Mucosa of rectum (tissue), 2 donors: ENCODE data around the gene ZMYM1.
"Not testable (repeated sequence)": the region's sequence is repeated elsewhere in the genome, so short reads cannot be mapped to it uniquely, and the experiment has no call there.

Source experiments
- H3K27ac ChIP-seq, 2 donors: one replicate each; pipeline ENCODE4 v1.7.0; 2013; ENCODE audit warnings: inconsistent platforms in 2 of 2, low read depth in 2 of 2, low read length in 2 of 2
- H3K27me3 ChIP-seq, 2 donors: one replicate each; pipeline ENCODE4 v1.7.0; 2013; ENCODE audit warnings: low read length in 2 of 2; ENCODE audit not compliant: control insufficient read depth in 2 of 2, insufficient read depth in 2 of 2
- H3K36me3 ChIP-seq, 2 donors: one replicate each; pipeline ENCODE4 v1.7.0; 2013; ENCODE audit warnings: low read length in 2 of 2; ENCODE audit not compliant: control insufficient read depth in 2 of 2, insufficient read depth in 2 of 2
- H3K4me1 ChIP-seq, 2 donors: one replicate each; pipeline ENCODE4 v1.7.0; 2013; ENCODE audit warnings: low read length in 2 of 2, mild to moderate bottlenecking in 1 of 2; ENCODE audit not compliant: control insufficient read depth in 2 of 2, insufficient read depth in 2 of 2
- H3K4me3 ChIP-seq, 2 donors: one replicate each; pipeline ENCODE4 v1.7.0; 2013; ENCODE audit warnings: low read length in 2 of 2
- H3K9ac ChIP-seq, 2 donors: one replicate each; pipeline ENCODE4 v1.7.0; 2013; ENCODE audit warnings: low read length in 2 of 2, low read depth in 1 of 2, mild to moderate bottlenecking in 1 of 2
- H3K9me3 ChIP-seq, 2 donors: one replicate each; pipeline ENCODE4 v1.7.0; 2013; ENCODE audit warnings: low read length in 2 of 2; ENCODE audit not compliant: control insufficient read depth in 2 of 2
- donor health status: healthy.
- donor health status: Normal muscosa, but diverticular disease.

ZMYM1 gene

DNA sequence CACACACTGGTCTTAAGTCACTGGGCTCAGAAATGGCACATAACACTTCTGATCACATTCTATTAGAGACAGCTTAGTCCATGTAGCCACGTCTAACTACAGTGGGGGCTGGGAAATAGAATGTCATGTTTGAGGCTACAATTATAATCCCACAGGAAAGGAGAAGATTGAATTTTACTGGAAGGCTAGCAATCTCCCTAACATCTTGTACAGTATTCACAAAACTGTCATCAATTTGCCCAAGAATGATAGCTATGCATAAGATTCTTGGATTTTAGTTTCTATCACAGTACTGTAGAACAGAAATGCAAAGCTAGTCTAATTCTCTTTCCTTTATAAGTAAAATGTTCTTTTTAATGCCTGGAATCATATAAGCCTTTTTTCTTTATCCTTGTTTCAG lies 34.8 kb upstream of the ZMYM1 start:
- no peak overlapping the region for H3K9ac ChIP-seq
- no peak overlapping the region for H3K4me3 ChIP-seq
- no peaks in the 10 kb centered on the region for H3K9me3 ChIP-seq
- no peaks in the 10 kb centered on the region for H3K27me3 ChIP-seq
- no peaks in the 10 kb centered on the region for H3K4me1 ChIP-seq
- no peaks in the 10 kb centered on the region for H3K36me3 ChIP-seq
- no peak overlapping the region for H3K27ac ChIP-seq

DNA sequence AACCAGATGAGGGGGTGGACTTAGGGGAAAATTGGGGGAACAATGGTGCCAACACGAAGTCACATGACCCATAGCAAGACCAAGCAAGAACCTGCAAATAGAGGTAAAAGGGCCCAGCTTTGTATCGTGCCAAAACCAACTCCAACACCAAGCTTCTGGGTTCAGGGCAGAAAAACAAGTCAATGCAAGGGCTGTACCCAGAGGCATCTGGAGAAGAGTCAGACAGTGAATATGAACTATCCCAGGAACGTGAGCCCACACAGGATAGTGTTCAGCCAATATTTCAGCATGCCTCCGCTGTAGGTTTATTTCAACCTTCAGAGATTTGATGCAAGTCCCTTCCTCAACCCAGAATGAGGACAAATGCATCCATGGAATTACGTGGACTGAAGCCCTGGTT lies 32.5 kb upstream of the ZMYM1 start:
- Histone ChIP-seq H3K9me3 (no peaks in the 10 kb centered on the region), H3K27me3 (no peaks in the 10 kb centered on the region), H3K9ac (no peak overlapping the region), H3K36me3 (no peaks in the 10 kb centered on the region), H3K27ac (no peak overlapping the region), H3K4me3 (no peak overlapping the region), H3K4me1 (no peaks in the 10 kb centered on the region)

DNA sequence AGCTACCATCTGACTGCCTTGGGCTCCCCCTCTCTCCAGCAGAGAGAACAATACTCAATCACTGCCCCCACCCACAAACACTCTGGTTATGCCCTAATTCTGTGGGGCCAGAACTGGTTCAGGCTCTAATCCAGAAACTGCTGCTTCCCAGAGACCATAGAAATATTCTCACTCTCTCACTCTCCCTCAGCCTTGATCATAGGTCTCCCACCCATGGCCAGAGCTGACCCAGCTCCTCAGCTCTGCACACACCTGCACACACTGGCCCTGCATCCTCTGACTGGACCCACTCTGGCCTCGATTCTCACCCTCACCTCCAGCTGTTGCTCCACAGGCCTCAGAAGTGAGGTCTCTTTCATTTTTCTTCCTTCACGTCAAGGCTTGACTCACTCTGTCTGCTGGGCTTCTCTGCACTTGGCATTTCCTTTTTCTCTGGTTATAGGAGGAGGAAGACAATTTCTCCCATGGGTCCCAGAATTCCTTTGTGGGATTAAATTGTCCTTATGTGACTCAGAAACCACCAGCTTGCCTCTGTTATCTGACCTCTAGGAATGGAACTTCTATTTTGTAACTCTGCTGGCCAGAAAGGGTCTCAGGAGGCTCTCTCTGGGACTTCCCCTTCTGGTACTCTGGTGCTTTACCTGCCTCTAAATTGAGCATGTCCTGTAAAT lies 31.9 kb upstream of the ZMYM1 start:
- H3K27me3 ChIP-seq: no peaks in the 10 kb centered on the region
- H3K4me1 ChIP-seq: no peaks in the 10 kb centered on the region
- H3K36me3 ChIP-seq: no peaks in the 10 kb centered on the region
- no peak overlapping the region for H3K4me3 ChIP-seq
- no peak overlapping the region for H3K9ac ChIP-seq
- no peaks in the 10 kb centered on the region for H3K9me3 ChIP-seq
- no peak overlapping the region for H3K27ac ChIP-seq

DNA sequence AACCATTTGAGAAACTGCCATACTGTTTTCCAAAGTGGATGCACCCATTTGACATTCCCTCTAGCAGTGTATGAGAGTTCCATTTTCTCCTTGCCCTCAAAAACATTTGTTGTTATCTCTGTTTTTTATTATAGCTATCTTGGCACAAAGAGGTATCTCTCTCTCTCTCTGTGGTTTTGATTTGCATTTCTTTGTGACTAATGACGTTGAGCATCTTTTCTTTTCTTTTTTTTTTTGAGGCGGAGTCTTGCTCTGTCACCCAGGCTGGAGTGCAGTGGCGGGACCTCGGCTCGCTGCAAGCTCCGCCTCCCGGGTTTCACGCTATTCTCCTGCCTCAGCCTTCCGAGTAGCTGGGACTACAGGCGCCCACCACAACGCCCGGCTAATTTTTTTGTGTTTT lies 30.1 kb upstream of the ZMYM1 start:
- no peaks in the 10 kb centered on the region for H3K27me3 ChIP-seq
- no peaks in the 10 kb centered on the region for H3K36me3 ChIP-seq
- no peaks in the 10 kb centered on the region for H3K9me3 ChIP-seq
- H3K4me1 ChIP-seq: no peaks in the 10 kb centered on the region
- no peak overlapping the region for H3K9ac ChIP-seq
- no peak overlapping the region for H3K27ac ChIP-seq
- no peak overlapping the region for H3K4me3 ChIP-seq

DNA sequence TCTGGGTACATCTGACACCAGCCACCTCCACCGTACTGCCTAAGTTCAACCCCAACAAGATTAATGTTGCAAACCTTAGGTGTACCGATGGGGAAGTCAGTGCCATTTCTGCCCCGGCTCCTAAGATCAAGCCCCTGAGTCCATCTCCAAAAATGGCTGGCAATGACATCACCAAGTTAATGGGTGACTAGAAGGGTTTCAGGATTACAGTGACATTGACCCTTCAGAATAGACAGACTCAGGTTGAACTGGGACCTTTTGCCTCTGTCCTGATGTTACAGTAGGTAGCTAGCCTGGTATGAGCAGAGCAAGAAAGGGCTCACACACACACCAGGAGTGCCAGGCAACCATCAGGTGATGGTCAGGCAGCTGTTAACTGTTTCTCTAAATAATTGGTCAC lies 25.8 kb upstream of the ZMYM1 start:
- Histone ChIP-seq H3K4me1 (no peaks in the 10 kb centered on the region), H3K36me3 (no peaks in the 10 kb centered on the region), H3K9me3 (no peaks in the 10 kb centered on the region)

DNA sequence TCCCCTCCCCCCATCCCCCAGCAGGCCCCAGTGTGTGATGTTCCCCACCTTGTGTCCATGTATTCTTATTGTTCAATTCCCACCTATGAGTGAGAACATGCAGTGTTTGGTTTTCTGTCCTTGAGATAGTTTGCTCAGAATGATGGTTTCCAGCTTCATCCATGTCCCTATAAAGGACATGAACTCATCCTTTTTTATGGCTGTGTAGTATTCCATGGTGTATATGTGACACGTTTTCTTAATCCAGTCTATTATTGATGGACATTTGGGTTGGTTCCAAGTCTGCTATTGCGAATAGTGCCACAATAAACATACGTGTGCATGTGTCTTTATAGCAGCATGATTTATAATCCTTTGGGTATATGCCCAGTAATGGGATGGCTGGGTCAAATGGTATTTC lies 24.9 kb upstream of the ZMYM1 start:
- H3K9ac ChIP-seq, H3K4me1 ChIP-seq, H3K9me3 ChIP-seq, H3K4me3 ChIP-seq, H3K36me3 ChIP-seq, H3K27ac ChIP-seq, H3K27me3 ChIP-seq: not testable (repeated sequence)

More for the DNA sequence above, 25.8 kb upstream of the ZMYM1 start:
- H3K27ac ChIP-seq: no peak overlapping the region
- no peak overlapping the region for H3K4me3 ChIP-seq
- no peak overlapping the region for H3K9ac ChIP-seq
- no peaks in the 10 kb centered on the region for H3K27me3 ChIP-seq

DNA sequence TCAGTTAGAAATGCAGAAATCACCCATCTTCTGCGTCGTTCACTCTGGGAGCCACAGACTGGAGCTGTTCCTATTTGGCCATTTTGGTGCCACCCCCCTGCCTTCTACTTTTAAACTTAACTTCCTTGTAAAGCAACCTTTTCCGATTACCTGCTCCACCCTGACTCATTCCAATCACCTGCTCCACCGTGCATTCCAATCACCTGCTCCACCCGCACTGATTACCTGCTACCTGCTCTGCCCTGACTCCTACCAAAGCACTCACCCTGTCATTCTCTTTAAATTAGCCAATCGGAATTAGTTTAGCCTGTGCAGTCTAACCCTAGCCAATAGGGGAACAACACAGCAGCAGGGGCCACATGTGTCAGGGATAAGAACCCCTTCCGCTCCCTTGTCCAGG lies 20.9 kb upstream of the ZMYM1 start:
- not testable (repeated sequence) for H3K4me3 ChIP-seq, H3K27ac ChIP-seq, H3K27me3 ChIP-seq

DNA sequence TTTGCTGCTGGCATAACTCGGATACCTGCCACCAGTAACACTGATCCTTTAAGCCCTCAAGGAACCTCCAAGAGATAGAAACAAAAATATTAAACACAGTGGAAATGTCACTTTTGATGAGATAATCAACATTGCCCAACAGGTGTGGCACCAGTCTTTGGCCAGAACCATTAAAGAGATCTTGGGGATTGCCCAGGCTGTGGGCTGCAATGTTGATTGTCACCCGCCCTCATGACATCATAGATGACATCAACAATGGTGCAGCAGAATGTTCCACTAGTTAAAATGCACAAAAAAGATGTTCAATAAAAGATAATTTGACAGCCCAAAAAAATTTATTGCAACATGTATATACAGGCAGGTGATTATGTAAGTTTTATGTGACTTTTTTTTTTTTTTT lies 20.2 kb upstream of the ZMYM1 start:
- no peak overlapping the region for H3K4me3 ChIP-seq
- no peak overlapping the region for H3K9ac ChIP-seq
- no peaks in the 10 kb centered on the region for H3K27me3 ChIP-seq
- H3K4me1 ChIP-seq: no peaks in the 10 kb centered on the region
- no peaks in the 10 kb centered on the region for H3K36me3 ChIP-seq
- H3K27ac ChIP-seq: no peak overlapping the region
- H3K9me3 ChIP-seq: no peaks in the 10 kb centered on the region

More for the DNA sequence above, 20.9 kb upstream of the ZMYM1 start:
- H3K9me3 ChIP-seq, H3K36me3 ChIP-seq, H3K9ac ChIP-seq, H3K4me1 ChIP-seq: not testable (repeated sequence)

DNA sequence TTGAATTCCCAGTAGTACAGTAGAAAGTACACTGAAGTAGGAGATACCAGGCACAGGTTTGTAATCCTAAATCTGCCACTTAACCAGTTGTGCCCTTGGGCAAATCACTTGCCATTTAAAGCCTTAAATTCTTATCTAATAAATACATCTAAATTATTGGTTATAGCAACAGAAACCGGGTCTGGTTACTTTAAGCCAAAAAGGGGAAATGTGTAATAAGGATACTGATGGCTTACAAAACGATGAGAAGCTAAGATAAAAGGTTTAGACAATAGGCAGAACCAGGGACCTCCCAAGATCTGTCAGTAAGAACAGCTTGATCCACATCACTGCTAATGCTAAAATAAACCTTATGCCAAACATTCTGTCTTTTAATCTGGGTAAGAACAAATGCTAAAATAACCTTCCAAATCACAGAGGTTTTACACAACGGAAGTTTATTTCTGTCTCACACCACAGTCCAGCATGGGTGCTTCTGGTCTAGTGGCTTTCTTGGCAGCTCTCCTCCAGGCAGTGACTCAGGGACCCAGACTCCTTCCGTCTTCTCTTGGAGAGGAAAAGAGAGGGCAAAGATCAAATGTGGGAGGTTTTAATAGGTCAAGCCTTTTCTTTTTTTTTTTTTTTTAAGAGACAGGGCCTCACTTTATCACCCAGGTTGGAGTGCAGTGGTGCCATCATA lies 16.5 kb upstream of the ZMYM1 start:
- Histone ChIP-seq H3K4me1 (no peaks in the 10 kb centered on the region), H3K36me3 (no peaks in the 10 kb centered on the region), H3K27me3 (no peaks in the 10 kb centered on the region), H3K9me3 (no peaks in the 10 kb centered on the region), H3K9ac (no peak overlapping the region), H3K27ac (no peak overlapping the region), H3K4me3 (no peak overlapping the region)

DNA sequence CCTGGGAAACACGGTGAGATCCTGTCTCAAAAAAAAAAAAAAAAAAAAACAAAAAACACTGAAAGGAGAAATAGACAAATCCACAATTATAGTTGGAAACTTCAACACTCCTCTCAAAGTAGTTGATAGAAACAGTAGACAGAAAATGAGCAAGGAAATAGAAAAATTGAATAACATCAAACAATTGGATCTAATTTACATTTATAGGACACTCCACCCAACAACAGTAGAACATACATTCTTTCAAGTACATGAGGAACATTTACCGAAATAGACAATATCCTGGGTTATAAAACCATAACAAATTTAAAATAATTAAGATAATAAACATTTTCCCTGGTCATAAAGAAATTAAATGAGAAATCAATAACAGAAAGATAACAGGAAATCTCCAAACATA lies 14.9 kb upstream of the ZMYM1 start:
- H3K4me3 ChIP-seq: no peak overlapping the region
- H3K27ac ChIP-seq: no peak overlapping the region
- H3K27me3 ChIP-seq: no peaks in the 10 kb centered on the region
- H3K4me1 ChIP-seq: no peaks in the 10 kb centered on the region
- H3K9ac ChIP-seq: no peak overlapping the region
- H3K9me3 ChIP-seq: no peaks in the 10 kb centered on the region
- H3K36me3 ChIP-seq: no peaks in the 10 kb centered on the region
